Body of pancreas (tissue), 4 donors: Measurements from ENCODE around the gene IFT27. TPM values are rescaled to one million over a fixed set of nuclear protein-coding genes. Genes with fewer than 3 reads are reported as not detected.

Experiments
- ATAC-seq: fragments of 150-250 bp; one replicate; pipeline ENCODE4 v1.9.1; 2016
- DNase-seq, 4 donors: peaks; one replicate each; pipeline ENCODE4 v3.0.0-alpha.2; 2019
- H3K27ac ChIP-seq, 4 donors: fragments of 200-600 bp; sonication (generic); 1 replicate in 3 of 4; 2 replicates in 1 of 4; pipeline versions ENCODE4 v1.5.1 to v1.6.1; 2016 to 2019; ENCODE audit warnings: mild to moderate bottlenecking in 1 of 4, mixed read lengths in 1 of 4, moderate library complexity in 1 of 4
- H3K27me3 ChIP-seq, 2 donors: fragments of 200-600 bp; sonication (generic); one replicate each; pipeline ENCODE4 v1.6.0; 2016; ENCODE audit warnings: mild to moderate bottlenecking in 1 of 2
- H3K36me3 ChIP-seq, 2 donors: fragments of 200-600 bp; sonication (generic); replicated peaks in 1 of 2; 2 replicates each; pipeline ENCODE4 v1.5.1; 2016; ENCODE audit warnings: low read depth in 2 of 2; ENCODE audit not compliant: insufficient read depth in 1 of 2
- H3K4me1 ChIP-seq: fragments of 200-600 bp; sonication (generic); one replicate; pipeline ENCODE4 v1.6.0; 2016
- H3K4me3 ChIP-seq, 2 donors: fragments of 200-600 bp; sonication (generic); 1 replicate in 1 of 2; 2 replicates in 1 of 2; pipeline ENCODE4 v1.5.1; 2016 to 2019
- H3K9me3 ChIP-seq, 3 donors: fragments of 200-600 bp; sonication (generic); 1 replicate in 2 of 3; 2 replicates in 1 of 3; pipeline ENCODE4 v1.5.1; 2016
- CTCF ChIP-seq, 7 experiments: fragments of 450-650 bp in 4 of 7; fragments of 200-600 bp in 3 of 7; sonication (generic) in 3 of 7; IDR thresholded peaks; one replicate each; pipeline ENCODE4 v1.5.1; 2016 to 2019; ENCODE audit warnings: antibody characterized with exemption in 7 of 7
- POLR2A ChIP-seq, 3 donors: fragments of 450-650 bp; IDR thresholded peaks; one replicate each; pipeline ENCODE4 v1.6.1; 2016; ENCODE audit warnings: antibody characterized with exemption in 3 of 3, mild to moderate bottlenecking in 2 of 3
- WGBS, 2 donors: methylation state at CpG; one replicate each; pipeline ENCODE4 v1.1.5; 2017; 5-methylcytosine and 5-hydroxymethylcytosine counted together
- intact Hi-C: fragments of 100-400 bp; cut with DNase I; formaldehyde crosslinking; loops from one replicate; pipeline ENCODE4 v1.15.1; 2023
- total RNA-seq, 2 donors: library from RNA; depleted of rRNA; stranded (reverse); fragments of >200 nt; gene quantifications; one replicate each; pipeline ENCODE4 v1.1.0, GENCODE V29; 2016

Gene IFT27
- total RNA-seq, 2 donors from 2014 or later, result 7.6 to 15.8 TPM

GRCh38 chr22:36746375-36746970 is 29.4 kb downstream of the IFT27 start:
- DNase-seq (peak in 1 of 4 donors; percentile 8), ATAC-seq (no peak)
- no peak overlapping the region for H3K4me3 ChIP-seq
- H3K9me3 ChIP-seq, result no peaks in the 10 kb centered on the region
- 65 to 72% methylated on average over 9 to 11 of the region's 11 CpGs for WGBS, 2 donors
- no peaks in the 10 kb centered on the region for H3K27me3 ChIP-seq
- no peaks in the 10 kb centered on the region for H3K4me1 ChIP-seq
- H3K36me3 ChIP-seq, result no peaks in the 10 kb centered on the region
- TF ChIP-seq POLR2A (IDR thresholded peaks at IDR 0.05) (no peak), CTCF (IDR thresholded peaks at IDR 0.05) (no peak)
- intact Hi-C loops, result no loop called here
- no peak overlapping the region for H3K27ac ChIP-seq

GRCh38 chr22:36745301-36745995 is 30.5 kb downstream of the IFT27 start:
- intact Hi-C loops, result no loop called here
- no peak for TF ChIP-seq CTCF (IDR thresholded peaks at IDR 0.05)
- no peaks in the 10 kb centered on the region for H3K36me3 ChIP-seq
- no peaks in the 10 kb centered on the region for H3K27me3 ChIP-seq
- H3K9me3 ChIP-seq, result no peaks in the 10 kb centered on the region
- H3K27ac ChIP-seq, result no peak overlapping the region
- DNase-seq (peak in 1 of 4 donors; percentile 2), ATAC-seq (no peak)
- H3K4me1 ChIP-seq, result no peaks in the 10 kb centered on the region
- 73 to 74% methylated on average over 7 to 8 of the region's 8 CpGs for WGBS, 2 donors
- H3K4me3 ChIP-seq, result no peak overlapping the region

- DNase-seq (peak in 1 of 4 donors; percentile 1), ATAC-seq (no peak)
- TF ChIP-seq POLR2A (IDR thresholded peaks at IDR 0.05) (no peak), CTCF (IDR thresholded peaks at IDR 0.05) (no peak)
- 89 to 95% methylated on average over 13 of the region's 13 CpGs for WGBS, 2 donors
- Histone ChIP-seq H3K27ac (no peak overlapping the region), H3K4me1 (no peaks in the 10 kb centered on the region), H3K27me3 (no peaks in the 10 kb centered on the region), H3K9me3 (no peaks in the 10 kb centered on the region), H3K36me3 (no peaks in the 10 kb centered on the region), H3K4me3 (no peak overlapping the region)
- intact Hi-C loops, result no loop called here
Measured at GRCh38 chr22:36744791-36745190, 31.1 kb downstream of the IFT27 start.

- 53 to 61% methylated on average over 4 of the region's 4 CpGs for WGBS, 2 donors
- Histone ChIP-seq H3K4me1 (no peaks in the 10 kb centered on the region), H3K27me3 (no peaks in the 10 kb centered on the region), H3K9me3 (no peaks in the 10 kb centered on the region), H3K4me3 (no peak overlapping the region), H3K36me3 (no peaks in the 10 kb centered on the region), H3K27ac (no peak overlapping the region)
- TF ChIP-seq POLR2A (IDR thresholded peaks at IDR 0.05), result no peak
- no peak for TF ChIP-seq CTCF (IDR thresholded peaks at IDR 0.05)
- no peak for ATAC-seq
- DNase-seq, result peak in 1 of 4 donors; percentile 8
- intact Hi-C loops, result no loop called here
Measured at GRCh38 chr22:36744413-36744765, 31.5 kb downstream of the IFT27 start.
